Progenitor cell of endocrine pancreas (in vitro differentiated cells): ENCODE results near the gene ELOB. TPM values are rescaled to one million over a fixed set of nuclear protein-coding genes. Genes with fewer than 3 reads are reported as not detected.

Experiments
- DNase-seq: peaks from one replicate; pipeline ENCODE4 v3.0.0; 2021; ENCODE audit warnings: low spot score; ENCODE audit not compliant: unreplicated experiment
- H3K27ac Mint-ChIP-seq: 2 replicates; pipeline ENCODE4 v1.8.0; 2021; ENCODE audit warnings: mild to moderate bottlenecking, moderate library complexity, mixed read lengths
- H3K27me3 Mint-ChIP-seq: 2 replicates; pipeline ENCODE4 v1.8.0; 2021; ENCODE audit warnings: mixed read lengths
- H3K36me3 Mint-ChIP-seq: 2 replicates; pipeline ENCODE4 v1.8.0; 2022; ENCODE audit warnings: mixed read lengths; ENCODE audit not compliant: insufficient read depth
- H3K4me1 Mint-ChIP-seq: 2 replicates; pipeline ENCODE4 v1.8.0; 2021; ENCODE audit warnings: low read depth, mixed read lengths
- H3K4me3 Mint-ChIP-seq: 2 replicates; pipeline ENCODE4 v1.8.0; 2021; ENCODE audit warnings: low read depth, mild to moderate bottlenecking, moderate library complexity, mixed read lengths
- H3K9me3 Mint-ChIP-seq: 2 replicates; pipeline ENCODE4 v1.8.0; 2021; ENCODE audit warnings: low read depth, mixed read lengths
- total RNA-seq: library from RNA; stranded (reverse); gene quantifications from 2 replicates; pipeline ENCODE4 v1.2.1, GENCODE V29; 2021
- TF ChIP-seq, protein P1 (sequence below): fragments of 200-600 bp; sonication (generic); IDR thresholded peaks from one replicate; pipeline ENCODE4 v1.5.0; 2021; ENCODE audit warnings: antibody characterized with exemption, mild to moderate bottlenecking; ENCODE audit not compliant: unreplicated experiment

The ELOB gene
- total RNA-seq, 1 donor from 2014 or later, result 201 TPM

DNA sequence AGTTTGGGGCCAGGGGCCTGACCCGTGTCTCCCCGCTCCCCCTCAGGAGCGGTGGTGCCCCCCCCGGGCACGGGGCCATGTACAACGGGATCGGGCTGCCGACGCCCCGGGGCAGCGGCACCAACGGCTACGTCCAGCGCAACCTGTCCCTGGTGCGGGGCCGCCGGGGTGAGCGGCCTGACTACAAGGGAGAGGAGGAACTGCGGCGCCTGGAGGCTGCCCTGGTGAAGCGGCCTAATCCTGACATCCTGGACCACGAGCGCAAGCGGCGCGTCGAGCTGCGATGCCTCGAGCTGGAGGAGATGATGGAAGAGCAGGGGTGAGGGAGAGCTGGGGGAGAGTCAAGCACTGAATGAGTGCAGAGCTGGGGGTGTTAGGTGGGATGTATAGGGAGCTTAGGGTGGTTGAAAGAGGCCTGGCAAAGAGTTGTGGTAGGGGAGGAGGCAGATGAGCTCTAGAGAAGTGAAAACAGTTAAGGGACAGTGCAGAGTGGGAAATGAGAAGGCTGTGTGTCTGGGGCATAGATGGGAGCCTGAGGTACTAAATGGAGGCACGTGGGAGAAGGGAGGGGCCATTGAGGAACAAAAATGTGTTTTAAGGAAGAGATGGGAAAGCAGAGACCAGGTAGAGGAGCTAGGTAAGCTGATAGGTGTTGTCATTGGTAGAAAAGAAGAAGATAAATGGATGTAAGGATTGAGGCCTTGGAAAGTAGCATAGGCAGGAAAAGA is 20.6 kb downstream of the ELOB start:
- peak overlapping the region; percentile 83 for H3K27ac Mint-ChIP-seq
- TF ChIP-seq, protein P1, sequence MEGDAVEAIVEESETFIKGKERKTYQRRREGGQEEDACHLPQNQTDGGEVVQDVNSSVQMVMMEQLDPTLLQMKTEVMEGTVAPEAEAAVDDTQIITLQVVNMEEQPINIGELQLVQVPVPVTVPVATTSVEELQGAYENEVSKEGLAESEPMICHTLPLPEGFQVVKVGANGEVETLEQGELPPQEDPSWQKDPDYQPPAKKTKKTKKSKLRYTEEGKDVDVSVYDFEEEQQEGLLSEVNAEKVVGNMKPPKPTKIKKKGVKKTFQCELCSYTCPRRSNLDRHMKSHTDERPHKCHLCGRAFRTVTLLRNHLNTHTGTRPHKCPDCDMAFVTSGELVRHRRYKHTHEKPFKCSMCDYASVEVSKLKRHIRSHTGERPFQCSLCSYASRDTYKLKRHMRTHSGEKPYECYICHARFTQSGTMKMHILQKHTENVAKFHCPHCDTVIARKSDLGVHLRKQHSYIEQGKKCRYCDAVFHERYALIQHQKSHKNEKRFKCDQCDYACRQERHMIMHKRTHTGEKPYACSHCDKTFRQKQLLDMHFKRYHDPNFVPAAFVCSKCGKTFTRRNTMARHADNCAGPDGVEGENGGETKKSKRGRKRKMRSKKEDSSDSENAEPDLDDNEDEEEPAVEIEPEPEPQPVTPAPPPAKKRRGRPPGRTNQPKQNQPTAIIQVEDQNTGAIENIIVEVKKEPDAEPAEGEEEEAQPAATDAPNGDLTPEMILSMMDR, result no peak
- peaks cover 9% of the 10 kb centered on the region for H3K9me3 Mint-ChIP-seq
- H3K4me1 Mint-ChIP-seq, result peaks cover 32% of the 10 kb centered on the region
- no peak overlapping the region for H3K4me3 Mint-ChIP-seq
- DNase-seq, result no peak
- peaks cover 52% of the 10 kb centered on the region for H3K36me3 Mint-ChIP-seq
- no peaks in the 10 kb centered on the region for H3K27me3 Mint-ChIP-seq

DNA sequence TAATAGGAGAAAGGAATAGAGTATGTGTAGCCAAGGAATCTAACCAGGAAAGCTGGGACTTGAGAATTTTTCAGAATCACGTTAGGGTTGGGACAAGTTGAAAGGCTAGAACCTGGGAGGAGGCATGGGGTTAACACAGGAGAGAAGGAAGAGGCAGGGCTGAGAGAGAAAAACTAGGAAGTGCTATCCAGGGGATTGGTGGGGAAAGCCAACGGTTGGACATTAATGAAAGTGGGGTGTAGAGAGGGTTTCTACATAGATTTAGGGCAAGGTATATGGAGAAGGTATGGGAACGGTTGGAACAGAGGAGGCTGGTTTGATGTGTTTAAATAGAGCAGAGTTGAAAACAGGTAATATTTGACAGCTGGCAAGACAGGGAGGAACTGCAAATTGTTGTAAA is 21.9 kb downstream of the ELOB start:
- Mint-ChIP-seq H3K9me3 (no peaks in the 10 kb centered on the region), H3K4me1 (peaks cover 42% of the 10 kb centered on the region), H3K36me3 (peaks cover 39% of the 10 kb centered on the region), H3K4me3 (peak overlapping the region; percentile 83), H3K27ac (peak overlapping the region; percentile 96), H3K27me3 (no peaks in the 10 kb centered on the region)
- TF ChIP-seq, protein P1, result no peak
- DNase-seq, result no peak

DNA sequence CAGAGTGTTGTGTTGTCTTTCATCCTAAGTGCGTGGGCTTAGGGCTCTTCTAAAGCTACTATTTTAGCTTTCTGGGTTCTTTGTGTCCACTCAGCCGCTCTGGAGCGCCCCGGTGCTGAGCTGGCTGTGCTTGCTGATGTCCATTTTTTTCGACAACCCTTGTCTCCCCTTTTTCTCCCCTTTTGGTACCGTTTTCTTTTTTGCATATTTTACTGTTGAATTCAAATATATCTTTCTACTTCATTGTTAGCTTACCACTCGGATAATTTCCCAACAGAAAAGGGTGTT is 23.4 kb downstream of the ELOB start:
- no peaks in the 10 kb centered on the region for H3K9me3 Mint-ChIP-seq
- no peak for DNase-seq
- H3K36me3 Mint-ChIP-seq, result peaks cover 26% of the 10 kb centered on the region
- peak overlapping the region; percentile 83 for H3K4me3 Mint-ChIP-seq
- TF ChIP-seq, protein P1, result no peak
- H3K27me3 Mint-ChIP-seq, result no peaks in the 10 kb centered on the region
- H3K4me1 Mint-ChIP-seq, result peaks cover 42% of the 10 kb centered on the region
- H3K27ac Mint-ChIP-seq, result peak overlapping the region; percentile 96

DNA sequence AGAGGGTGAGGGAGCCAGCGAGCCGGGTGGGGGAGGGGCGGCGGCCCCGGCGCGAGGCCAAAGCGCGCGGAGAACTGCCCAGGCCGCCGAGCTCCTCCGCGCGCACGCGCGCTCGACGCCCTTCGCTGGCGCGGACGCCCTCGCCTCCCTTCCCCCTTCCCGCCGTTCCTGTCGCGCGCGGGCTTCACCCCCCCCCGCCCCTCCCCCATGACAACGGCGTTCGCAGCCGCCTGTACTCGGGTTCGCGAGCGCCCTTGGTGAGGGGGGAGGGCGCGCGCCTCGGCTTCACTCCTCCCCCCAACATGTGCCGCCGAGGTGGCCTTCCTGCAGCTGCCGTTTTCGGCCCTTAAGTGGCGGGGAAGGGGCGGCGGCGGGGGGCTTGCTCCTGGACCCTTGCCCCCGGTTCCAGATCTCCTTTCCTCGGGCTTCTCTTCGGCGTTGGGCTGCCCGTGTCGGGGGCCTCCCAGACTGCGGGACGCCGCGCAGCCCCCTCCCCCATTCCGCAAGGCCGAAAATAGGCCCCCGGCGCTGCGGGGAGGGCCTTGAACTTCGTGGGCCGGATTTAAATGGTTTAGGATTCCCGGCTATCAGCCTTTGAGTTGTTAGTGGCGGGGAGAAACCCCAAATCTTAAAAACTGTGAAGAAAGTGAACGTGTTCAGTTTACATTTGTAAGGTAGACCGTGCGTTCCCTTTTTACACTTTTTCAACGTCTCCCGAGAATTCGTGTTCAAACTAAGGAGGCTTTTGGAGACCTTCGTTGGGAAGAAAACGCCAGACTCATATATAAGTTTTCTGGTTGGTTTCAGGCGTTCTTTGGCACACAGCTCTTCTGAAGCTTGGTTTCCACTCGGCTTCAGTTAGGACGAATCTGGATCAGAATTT is 24.0 kb downstream of the ELOB start:
- no peak for DNase-seq
- Mint-ChIP-seq H3K27ac (peak overlapping the region; percentile 100), H3K4me3 (peak overlapping the region; percentile 93), H3K27me3 (no peaks in the 10 kb centered on the region), H3K36me3 (peaks cover 21% of the 10 kb centered on the region), H3K4me1 (peaks cover 42% of the 10 kb centered on the region), H3K9me3 (no peaks in the 10 kb centered on the region)
- TF ChIP-seq, protein P1, result no peak

DNA sequence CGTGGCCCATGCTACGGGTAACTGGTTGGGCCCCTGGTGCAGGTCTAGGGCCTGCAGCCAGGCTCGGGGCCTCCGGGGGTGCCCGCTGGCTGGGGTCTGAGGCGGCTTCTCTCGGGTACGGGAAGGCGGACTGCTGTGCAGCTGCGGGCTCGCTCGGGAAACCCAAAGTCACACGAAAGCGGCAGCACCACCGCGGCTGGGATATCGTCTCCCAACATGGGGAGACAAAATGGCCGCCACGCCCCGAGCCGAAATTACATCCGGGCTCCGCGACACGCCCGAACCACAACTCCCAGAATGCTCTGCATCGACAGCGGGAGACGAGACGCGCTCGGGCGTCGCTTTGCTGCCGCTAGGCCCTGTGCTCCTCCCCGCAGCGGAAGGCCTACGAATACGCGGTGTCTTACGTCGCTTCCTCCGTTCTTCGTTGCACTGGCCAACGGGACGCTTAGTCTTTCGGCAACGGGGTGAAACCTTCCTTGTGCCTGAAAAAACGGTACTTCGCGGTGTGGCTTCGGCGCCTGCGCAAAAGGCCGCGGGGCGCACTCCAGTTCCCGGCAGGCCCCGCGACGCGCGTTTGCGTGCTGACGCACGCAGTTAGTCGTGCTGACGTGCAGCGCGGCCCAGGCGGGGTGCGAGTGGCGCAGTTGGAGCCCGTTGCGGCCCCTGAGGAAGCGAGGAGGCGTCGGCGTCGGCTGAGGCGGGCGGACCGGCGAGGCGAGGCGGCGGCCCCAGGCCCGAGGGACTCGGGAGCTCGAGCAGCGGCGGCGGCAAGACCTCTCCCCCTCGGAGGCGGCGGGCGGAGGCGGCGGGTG is 24.8 kb downstream of the ELOB start, which contains the start of gene SRRM2:
Gene SRRM2 (plus strand): TSS at position 604 of the 815 bp plus-strand sequence. CDS start 3,727 bp downstream, outside the sequence.
- Mint-ChIP-seq H3K36me3 (peaks cover 15% of the 10 kb centered on the region), H3K27me3 (no peaks in the 10 kb centered on the region), H3K4me3 (peak within 1 kb of the TSS; percentile 93), H3K27ac (peak within 1 kb of the TSS; percentile 100), H3K4me1 (peaks cover 42% of the 10 kb centered on the region), H3K9me3 (no peaks in the 10 kb centered on the region)
- TF ChIP-seq, protein P1, result no peak
- peak; percentile 84 for DNase-seq
